ENCODE measurements around the gene ABCA13.
A peak's percentile ranks its signal among the peaks of the same experiment; 100 is the strongest.

The ABCA13 gene

DNA sequence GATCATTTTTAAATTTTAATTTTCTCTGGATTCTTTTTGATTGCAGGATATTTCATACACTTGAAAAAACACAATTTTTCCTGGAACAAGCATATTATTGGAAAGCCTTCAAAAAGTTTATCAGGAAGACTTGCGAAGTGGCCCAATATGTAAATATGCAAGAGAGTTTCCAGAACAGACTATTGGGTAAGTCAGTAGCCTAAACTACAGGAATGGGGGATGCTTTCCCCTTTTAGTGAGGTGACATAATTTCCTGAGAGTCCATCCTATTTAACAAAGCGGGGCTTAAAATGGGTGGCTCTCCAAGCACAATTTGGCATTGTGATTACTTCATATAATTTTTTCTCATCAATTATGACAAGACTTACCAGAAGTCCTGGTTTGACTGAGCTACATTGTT lies 77.9 kb downstream of the ABCA13 start:
- DNase-seq: no peak

DNA sequence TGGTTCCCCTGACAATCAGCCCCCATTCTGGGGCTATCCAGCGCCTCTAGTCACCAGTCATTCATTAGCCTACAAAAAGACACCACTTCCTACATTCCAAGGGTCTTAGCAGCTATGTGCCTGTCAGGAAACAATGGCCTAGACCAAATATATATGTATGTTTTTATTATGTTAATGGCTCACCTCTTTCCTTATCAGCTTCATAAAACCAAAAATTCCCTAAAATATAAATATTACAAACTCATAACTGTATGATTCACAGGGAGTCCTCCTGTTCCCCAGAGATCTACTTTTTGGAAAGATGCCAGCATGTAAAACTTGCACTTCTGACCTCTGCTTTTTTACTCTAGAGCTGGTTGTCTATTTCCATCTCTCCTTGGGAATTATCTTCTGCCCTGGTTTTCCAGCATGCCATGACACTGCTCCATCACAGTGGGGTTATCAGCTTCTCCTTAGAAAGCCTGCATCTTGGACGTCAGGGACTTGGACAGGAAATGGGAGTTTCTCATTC lies 79.2 kb downstream of the ABCA13 start:
- no peak for DNase-seq

DNA sequence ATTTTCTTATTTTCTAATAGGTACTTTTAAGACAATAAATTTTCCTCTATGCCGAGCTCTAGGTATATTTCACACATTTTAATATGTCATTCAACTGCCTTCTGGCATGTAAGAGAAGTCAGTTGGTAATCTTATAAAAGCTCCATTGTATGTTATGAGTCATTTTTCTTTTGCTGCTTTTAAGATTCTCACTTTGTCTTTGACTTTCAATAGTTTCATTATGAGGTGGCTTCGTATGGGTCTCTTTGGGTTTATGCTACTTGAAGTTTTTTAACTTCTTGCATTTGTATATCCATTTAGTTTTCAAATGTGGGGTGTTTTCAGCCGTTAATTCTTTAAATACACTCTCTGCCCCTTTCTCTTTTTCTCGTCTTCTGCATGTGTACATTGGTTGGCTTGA lies 80.5 kb downstream of the ABCA13 start:
- DNase-seq: no peak

DNA sequence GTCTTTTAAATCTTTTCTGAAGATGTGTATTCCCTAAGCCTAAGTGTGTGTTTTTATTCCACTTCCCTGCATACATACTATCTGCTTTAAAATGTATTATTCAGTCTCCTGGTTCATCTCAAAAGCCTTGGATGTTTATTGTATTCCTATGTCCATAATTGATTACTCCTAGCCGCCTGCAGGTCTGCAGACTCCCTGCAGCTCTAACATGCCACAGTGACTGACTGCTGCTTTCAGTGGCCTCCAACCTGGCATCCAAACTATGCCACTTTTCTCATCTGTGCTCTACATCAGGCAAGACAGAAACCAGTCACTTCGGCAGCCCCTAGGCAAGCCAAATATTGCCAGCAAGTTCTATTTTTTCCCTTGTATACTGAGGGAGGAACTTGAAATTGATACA lies 81.7 kb downstream of the ABCA13 start:
- DNase-seq: no peak

DNA sequence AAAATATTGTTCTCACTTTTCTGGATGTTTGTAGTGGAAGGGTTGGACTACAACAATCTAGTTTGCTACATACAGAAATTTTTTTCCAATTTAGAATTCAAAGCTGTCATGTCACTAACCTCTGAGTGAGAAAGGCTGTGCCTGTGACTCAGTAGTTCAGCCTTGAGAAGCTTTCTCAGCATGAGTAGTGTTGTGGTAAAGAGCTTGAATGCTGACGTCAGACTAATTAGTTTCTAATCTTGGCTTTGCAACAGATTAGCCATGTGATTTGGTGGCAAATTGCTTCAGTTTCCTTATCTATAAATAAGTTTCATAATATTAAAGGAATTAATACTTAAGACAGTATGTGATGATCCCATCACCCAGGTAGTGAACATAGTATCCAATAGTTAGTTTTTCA lies 83.8 kb downstream of the ABCA13 start:
- no peak for DNase-seq

DNA sequence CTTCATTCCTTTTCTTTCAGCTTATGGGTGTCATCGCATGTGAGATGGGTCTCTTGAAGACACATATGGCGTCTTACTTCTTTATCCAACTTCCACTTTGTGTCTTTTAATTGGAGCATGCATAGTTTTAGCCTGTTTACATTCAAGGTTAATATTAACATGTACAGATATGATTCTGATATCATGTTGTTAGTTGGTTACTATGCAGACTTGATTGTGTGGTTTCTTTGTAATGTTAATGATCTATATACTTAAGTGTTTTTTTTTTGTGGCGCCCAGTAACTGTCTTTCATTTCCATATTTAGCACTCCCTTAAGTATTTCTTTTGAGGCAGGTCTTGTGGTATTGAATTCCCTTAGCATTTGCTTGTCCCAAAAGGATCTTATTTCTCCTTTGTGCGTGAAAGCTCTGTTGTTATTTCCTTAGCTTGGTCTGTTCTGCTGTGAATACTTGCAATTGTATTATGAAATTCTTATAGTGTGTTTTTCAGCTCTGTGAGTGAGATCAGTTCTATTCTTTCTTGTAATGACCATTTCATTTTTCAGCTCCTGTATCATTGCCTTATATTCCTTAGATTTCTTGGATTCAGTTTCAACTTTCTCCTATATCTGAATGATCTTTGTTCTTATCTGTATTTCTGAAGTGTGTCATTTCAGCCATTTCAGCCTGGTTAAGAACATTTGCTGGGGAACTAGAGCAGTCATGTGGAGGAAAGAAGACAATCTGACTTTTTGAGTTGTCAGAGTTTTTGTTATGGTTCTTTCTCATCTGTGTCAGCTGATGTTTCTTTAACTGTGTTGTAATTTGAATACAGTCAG lies 88.4 kb downstream of the ABCA13 start:
- DNase-seq: no peak

DNA sequence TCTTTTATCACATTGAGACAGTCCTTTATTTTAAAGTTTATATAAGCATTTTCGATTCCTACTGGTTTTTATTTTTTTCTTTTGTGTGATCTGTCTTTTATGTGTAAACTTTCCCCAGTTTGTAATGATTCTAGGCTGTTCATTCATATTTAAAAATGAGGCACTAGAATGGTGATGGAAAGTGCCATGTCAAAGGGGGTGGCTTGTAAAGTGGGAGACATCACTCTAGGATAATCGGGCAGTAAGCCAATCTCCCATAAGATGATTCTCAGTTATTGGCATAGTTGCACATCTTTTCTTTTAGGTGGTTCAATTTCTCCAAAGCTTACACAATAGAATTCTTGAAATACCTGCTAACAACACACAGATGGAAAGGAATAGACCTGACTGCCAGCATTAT lies 90.4 kb downstream of the ABCA13 start:
- no peak for DNase-seq

DNA sequence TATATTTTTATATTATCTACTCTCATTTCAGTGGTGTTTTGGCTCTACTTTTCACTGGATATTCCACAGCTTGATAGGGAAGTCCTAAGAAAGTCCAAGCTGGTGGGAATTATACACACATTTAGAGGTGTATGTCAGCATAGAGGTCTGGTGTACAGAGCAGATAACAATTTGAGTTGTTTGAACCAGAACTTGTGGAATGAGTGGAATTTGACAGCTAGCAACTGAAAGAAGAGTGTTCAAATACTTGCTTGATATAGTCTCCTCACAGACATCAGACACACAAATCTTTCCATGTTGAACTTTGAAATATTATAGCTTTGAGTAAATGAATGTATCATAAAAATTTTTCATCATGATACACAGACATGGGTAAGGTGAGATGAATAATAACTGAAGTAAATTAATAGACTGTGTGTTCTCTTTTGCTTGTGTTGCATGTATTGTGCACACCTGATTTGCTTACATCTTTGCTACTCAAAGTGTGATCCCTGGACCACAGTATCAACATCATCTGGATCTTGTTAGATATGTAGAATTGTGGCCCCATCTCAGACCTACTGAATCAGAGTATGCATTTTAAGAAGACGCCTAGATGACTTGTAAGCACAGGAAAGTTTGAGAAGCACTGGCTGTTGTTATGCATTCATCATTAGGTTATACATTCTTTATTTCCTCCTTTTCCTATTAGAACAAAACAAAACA lies 91.5 kb downstream of the ABCA13 start:
- no peak for DNase-seq

DNA sequence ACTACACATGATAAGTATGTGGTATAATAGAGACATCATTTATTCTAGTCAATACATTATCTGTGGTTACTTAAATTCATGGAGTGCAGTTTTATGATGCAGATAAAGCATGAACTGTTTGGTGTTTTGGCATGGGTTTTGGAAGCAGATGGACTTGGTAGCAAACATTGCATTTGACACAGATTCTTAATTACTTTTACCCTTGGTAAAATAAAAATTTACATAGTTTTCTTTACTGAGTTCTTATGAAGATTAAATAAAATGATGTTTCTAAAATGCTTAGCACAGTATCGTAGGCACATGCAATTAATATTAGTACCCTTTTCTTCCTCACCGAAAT lies 92.0 kb downstream of the ABCA13 start:
- DNase-seq: no peak

DNA sequence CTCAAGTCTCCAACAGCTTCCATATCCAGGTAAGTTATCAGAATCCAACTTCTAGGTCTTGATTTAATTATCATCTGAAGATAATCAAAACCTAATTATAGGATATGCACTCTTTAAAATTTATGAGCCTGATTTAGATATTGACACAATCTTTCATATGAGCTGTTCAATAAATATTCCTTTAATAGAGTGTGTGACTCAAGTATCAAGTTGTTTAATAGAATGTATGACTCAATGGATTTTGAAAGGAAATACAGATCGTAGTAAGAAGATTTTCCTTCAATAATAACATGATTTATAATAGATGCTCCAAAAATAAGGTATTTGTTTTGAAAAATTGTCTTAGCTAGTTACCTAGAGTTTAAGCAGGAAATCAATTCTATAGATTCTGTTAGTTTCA lies 97.8 kb downstream of the ABCA13 start:
- DNase-seq: no peak

DNA sequence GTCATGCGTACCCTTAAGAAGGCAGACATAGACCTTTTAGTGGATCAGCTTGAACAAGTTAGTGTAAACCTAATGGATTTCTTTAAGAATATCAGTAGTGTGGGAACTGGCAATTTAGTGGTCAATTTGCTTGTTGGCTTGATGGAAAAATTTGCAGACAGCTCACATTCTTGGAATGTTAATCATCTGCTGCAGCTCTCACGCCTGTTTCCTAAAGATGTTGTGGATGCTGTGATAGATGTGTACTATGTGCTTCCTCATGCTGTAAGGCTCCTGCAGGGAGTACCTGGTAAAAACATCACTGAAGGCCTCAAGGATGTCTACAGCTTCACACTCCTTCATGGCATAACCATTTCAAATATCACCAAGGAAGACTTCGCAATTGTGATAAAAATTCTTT lies 103.4 kb downstream of the ABCA13 start:
- no peak for DNase-seq

DNA sequence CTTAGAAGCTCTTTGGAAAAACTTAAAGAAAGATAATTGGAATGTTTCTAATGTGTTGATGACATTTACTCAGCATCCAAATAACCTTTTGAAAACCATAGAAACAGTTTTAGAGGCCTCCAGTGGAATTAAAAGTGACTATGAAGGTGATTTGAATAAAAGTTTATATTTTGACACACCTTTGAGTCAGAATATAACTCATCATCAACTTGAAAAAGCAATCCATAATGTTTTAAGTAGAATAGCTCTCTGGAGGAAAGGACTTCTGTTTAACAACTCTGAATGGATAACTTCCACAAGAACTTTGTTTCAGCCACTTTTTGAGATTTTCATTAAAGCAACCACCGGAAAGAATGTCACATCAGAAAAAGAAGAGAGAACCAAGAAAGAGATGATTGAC lies 108.2 kb downstream of the ABCA13 start:
- DNase-seq: no peak

DNA sequence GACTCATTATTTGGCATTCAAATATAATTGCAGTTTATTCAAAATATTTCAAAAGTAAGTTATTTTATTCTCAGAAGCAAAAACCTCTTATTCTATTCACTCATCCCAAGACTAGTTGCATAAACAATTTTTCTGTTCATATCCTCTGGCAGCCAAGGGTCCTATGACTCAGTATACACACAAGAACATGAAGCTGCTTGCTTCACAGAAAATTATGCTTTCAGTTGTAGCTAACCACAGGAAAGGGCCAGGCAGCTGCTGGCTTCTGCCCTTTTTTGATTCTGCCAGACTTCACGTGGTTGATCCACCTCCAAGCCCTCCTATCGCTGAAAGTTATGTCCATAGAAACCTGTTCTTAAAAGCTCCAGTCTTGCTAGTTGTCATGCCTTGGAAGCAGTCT lies 108.8 kb downstream of the ABCA13 start:
- no peak for DNase-seq

DNA sequence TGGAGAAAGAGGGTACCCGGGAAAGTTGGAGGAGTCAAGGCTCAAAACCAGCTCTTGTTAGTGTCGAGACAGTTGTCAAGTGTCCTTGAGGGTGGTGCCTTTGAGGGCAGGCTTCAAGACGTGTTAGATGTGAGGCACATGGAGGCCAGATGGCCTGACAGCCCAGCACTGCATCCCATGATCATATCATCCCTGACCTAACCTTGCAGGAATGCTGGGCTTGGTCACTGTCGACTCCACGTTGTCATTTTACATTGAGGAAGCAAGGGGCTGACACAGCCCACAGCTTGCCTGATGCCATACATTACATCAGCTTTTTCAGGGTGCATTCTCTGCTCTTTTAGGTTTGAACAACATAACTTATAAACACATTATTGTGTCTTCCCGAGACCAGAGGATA lies 114.1 kb downstream of the ABCA13 start:
- no peak for DNase-seq

DNA sequence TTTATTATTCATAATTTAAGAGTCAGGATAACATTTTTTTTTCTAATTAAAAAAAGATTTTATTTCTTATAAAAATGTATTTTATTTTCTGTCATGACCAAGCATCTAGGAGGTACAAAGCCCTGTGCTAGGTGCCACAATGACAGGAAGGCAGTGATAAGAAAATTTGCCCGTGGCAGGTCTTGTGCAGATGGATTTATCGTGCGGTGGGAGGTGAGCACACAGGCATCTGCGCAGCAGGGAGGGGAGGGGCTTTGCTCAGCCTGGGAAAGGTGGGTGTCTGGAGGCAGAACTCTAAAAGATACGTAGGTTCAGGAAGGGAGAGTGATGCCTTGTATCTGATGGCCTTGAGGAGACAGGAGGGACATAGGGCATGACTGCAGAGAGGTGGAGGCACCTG lies 115.6 kb downstream of the ABCA13 start:
- no peak for DNase-seq

DNA sequence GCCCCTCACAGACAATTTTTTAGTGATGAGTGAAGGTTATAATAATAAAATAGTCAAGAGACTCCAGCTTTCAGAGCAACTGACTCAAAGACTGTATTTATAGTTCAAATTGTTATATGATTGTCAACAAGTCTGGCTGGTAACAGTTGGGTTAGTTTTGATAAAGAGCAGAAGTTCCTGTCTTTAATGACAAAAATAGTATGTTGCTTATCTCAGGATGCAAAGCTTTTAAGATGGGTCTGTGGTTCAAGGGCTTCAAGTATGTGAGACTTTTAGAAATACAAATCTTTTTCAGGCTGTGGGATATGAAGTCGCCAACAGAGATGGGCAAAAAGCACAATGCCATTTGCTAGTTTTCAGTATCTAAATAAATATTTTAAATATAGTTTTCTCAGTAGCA lies 118.4 kb downstream of the ABCA13 start:
- no peak for DNase-seq

DNA sequence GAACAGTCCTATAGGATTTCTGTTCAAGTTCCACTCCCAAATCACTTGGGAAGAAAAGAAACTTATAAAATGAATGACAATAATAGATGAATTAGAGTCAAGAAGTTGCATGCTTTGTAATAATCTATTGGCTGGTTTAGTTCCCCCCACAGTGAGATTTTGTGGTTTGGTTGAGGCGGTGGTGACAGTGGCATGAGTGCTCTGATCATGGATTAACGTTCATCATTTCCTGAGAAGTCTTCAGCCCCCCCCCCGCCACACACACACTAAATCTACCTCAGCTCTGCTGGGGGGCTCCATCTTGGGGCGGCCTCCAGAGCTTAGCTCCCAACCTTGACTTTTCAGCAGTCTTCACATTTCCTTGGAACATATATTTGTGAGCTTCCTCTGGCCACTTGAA lies 121.7 kb downstream of the ABCA13 start:
- no peak for DNase-seq

DNA sequence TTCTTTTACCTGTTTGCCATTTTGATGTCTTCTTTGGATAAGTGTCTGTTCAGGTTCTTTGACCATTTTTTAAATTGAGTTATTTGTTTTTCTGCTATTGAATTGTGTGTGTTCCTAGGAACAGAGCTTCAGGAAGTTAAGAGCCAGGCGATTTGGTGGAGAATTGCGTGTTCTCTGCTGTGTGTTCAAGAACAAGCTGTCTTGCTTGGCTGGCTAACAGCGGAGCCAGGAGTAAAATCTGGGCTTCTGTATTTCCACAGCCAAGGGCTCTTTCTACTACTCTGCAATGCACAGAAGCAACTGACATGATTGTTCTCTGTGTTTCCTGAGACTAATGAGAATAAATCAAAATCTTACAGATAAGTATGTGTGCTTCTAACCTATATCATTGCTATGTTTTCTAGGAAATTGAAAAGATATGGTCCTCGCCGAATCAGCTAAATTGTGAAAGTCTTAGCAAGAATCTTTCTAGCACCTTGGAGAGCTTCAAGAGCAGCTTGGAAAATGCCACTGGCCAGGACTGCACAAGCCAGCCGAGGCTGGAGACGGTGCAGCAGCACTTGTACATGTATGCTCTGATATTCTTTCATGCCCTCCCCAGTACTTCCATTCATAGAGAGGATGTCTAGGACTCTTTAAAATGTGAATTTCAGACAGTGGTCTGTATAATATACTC lies 124.2 kb downstream of the ABCA13 start:
- no peak for DNase-seq

DNA sequence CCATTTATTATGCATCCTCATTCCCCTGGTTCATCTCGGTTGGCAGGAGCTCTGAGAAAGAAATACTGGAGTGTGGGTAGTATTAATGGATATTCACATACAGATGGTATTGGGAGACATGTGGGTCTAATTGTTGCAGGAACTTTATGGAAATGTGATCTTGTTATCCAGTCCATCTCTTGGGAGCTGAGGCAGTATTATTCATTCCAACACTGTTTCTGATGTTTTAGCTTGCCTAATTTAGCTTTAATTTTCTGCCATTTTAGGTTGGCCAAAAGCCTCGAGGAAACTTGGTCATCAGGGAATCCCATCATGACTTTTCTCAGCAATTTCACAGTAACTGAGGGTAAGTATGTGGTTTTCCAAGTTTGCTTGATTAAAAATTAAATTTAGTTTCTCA lies 125.7 kb downstream of the ABCA13 start:
- DNase-seq: no peak

DNA sequence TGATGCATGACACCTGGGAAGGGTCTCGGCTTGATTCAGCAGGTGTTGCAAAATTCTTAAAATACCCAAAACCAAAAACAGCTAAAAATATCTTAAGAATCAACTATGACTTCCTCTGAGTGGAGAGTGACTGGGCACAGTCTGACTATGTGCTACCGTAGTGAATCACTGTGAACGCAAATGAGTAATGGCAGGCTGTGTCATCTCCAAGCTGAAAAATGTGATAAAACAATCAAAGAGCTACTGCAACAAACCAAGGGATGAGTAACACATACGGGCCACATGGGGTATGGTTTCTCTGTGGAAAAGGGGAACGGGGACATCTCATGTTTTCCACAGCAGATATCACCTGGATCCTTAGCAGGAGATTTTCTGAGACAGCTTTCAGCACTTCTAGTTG lies 127.5 kb downstream of the ABCA13 start:
- DNase-seq: no peak

DNA sequence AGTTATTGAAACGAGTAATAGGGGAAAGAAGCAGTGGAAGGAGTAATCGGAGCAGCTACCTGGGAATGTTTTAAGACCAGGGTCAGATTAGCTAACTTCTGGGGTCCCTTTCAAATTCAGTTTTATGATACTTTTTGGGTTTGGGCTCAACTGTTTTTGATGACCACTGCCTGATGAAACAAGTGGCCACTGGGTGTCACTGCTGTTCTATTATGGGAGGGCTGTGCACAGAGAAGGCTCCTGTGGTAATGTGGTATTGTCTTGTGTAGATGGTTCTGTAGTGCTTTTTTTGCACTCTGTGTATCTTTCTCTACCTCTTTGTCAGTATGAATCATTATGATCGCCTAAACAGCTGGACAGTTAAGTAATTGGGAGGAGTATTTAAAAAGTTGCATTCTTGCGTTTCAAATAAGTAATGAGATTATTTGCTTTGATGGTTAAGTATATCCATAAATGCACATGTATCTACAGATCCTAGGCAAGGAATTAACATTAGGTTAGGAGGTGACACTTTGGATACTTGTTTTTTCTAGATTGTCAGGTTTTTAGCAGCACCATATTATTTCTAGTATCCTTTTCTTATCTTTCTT lies 128.4 kb downstream of the ABCA13 start:
- peak; percentile 10 for DNase-seq

DNA sequence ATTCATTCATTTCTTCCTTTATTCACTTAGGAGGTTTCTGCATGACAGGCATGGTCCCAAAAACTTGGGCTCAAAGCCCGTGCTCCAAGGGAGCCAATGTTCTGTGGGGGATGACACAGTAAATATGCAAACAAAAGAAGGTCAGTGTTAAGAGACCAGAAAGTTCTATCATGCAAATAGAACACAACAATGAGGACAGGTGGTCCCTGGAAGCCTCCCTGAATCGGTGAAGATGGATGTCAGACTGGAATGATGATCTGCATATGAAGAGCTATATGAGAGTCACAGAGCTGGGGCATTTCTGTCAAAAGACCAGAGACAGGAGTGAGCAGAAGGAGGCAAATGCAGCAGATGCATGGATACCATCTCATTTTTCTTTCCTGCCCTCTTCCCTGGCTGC lies 129.0 kb downstream of the ABCA13 start:
- no peak for DNase-seq

DNA sequence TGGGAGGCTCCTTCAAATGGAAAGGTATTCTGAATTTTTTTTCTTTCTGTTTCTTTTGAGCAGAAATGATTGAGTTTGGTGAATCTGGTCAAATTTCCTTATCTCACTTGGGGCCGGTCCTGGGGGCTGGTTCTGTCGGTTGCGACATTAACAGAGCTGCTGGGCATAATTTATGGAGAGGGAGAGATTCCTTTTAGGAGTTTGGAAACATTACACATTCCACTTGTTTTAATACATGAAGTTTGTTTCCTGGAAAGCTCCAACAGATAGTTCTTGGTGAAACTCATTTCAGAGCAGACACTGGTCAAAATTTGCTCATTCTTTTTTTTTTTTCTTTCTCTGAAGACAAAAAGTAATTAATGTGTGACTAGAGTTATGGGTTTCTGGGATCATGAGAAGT lies 129.9 kb downstream of the ABCA13 start:
- DNase-seq: no peak

DNA sequence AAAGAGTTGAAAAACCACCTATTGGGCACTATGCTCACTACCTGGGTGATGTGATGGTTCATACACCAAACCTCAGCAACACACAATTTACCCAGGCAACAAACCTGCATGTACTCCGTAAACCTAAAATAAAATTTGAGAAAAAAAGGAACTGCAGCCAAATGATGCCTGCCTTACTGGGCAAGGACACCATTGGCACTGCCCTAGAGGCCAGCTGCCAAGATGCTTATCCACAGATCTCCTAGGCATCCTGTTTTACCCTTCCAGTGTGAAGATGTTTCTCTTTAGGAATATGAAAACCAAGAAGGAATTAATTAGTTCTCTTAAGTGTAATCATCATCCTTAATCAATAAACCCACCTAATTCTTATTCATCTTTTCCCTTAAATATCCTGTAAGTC lies 133.4 kb downstream of the ABCA13 start:
- no peak for DNase-seq
